Cardiac fibroblast (primary cell): ENCODE data around the gene WDR64.

Experiments
- DNase-seq, 2 donors: peaks; one replicate each; pipeline versions ENCODE4 v3.0.0 to v3.0.0-alpha.2; 2010; ENCODE audit warnings: low read depth in 2 of 2
- H3K4me3 ChIP-seq, 2 donors: replicated peaks in 1 of 2; 1 replicate in 1 of 2; 2 replicates in 1 of 2; pipeline ENCODE4 v1.5.1; 2011; ENCODE audit warnings: low read depth in 2 of 2, low read length in 2 of 2, mild to moderate bottlenecking in 2 of 2, moderate library complexity in 1 of 2
- TF ChIP-seq, protein P1 (sequence below): IDR thresholded peaks from one replicate; pipeline ENCODE4 v1.5.1; 2011; ENCODE audit warnings: low read depth, mild to moderate bottlenecking, low read length, inconsistent platforms

Gene WDR64

DNA sequence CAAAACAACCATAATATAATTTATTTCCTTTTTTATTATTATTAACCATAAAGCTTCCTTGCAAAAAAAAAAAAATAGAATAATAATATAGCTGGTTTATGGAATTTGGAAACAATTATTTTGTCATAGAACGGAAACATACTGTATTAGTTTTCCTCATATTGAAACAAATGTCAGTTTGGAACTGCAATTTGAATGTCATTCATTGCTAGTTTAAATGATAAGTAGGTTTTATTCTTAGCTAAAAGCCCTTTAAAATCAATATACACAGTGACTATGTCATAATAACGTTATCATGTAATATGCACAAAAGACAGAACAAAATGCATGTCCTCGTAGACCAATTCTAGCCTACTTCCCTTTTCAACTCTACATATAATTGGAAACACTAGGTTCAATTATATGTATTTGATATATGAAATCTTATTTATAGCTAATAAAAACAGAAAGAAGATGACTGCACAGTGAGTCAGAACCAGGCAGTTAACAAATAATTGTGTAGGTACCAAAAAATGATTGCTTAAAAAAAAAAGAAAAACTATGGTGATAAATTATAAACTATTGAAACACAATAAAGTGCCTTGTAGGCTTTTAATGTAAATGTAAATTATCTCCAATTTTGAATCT is 110.7 kb downstream of the WDR64 start:
- DNase-seq = peak in 1 of 2 donors; percentile 19
- TF ChIP-seq, protein P1, sequence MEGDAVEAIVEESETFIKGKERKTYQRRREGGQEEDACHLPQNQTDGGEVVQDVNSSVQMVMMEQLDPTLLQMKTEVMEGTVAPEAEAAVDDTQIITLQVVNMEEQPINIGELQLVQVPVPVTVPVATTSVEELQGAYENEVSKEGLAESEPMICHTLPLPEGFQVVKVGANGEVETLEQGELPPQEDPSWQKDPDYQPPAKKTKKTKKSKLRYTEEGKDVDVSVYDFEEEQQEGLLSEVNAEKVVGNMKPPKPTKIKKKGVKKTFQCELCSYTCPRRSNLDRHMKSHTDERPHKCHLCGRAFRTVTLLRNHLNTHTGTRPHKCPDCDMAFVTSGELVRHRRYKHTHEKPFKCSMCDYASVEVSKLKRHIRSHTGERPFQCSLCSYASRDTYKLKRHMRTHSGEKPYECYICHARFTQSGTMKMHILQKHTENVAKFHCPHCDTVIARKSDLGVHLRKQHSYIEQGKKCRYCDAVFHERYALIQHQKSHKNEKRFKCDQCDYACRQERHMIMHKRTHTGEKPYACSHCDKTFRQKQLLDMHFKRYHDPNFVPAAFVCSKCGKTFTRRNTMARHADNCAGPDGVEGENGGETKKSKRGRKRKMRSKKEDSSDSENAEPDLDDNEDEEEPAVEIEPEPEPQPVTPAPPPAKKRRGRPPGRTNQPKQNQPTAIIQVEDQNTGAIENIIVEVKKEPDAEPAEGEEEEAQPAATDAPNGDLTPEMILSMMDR = no peak
- H3K4me3 ChIP-seq = no peak overlapping the region

DNA sequence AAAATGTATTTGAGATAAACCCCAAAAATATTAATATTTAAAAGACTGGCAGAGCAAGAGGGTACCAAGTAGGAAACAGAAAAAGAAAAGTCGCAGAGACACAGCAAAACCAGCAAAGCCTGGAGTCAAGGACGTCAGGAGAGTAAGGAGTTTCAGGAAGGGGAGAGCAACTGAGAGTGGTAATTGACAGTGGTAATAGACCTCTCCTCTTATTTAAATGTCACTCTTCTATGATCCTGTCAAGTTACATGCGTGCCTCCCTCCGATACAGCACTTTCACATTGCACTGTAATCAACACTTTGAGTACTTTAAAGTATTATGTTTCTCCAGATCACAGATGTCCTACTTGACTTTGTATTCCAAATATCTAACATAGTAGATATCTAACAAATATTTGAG is 113.3 kb downstream of the WDR64 start:
- DNase-seq = no peak
- TF ChIP-seq, protein P1 = no peak
- no peak overlapping the region for H3K4me3 ChIP-seq

DNA sequence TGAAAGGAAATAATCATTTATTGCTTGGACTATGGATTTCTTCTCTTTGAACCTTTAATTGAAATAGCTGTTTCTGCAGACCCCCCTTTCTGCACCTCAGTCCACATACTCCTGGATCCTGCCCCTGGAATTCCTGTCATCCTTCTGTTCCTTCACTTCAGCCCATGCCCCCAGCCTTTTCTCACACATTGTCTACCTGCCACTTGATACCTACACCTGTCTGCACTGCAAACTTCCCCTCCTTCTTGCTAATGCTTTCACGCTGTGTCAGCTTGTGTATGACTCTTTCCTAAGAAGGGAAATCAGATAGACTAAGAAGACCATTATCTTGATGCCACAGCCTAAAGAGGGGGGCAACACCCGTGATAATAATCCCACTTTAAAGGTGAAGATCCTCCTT is 115.7 kb downstream of the WDR64 start:
- TF ChIP-seq, protein P1 = no peak
- no peak for DNase-seq
- H3K4me3 ChIP-seq = no peak overlapping the region

DNA sequence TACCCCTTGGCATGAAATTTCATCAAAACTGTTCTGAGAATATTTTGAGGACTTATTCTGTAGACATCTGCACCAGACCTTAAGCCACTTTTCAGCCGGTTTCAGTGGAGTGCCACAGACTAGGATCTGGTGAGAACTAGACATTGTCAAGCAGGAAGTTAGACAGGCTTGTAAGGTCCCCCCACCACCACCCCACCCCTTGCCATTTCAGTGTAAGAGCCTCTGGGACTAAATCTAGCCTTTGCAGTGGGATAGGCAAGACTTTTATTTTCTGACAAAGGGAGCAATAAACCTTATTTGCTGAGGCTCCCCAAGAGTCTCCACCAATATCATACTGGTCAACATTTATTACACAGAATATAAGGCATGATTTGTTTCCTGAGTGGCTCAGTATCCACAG is 118.0 kb downstream of the WDR64 start:
- TF ChIP-seq, protein P1 = no peak
- H3K4me3 ChIP-seq = no peak overlapping the region
- no peak for DNase-seq

DNA sequence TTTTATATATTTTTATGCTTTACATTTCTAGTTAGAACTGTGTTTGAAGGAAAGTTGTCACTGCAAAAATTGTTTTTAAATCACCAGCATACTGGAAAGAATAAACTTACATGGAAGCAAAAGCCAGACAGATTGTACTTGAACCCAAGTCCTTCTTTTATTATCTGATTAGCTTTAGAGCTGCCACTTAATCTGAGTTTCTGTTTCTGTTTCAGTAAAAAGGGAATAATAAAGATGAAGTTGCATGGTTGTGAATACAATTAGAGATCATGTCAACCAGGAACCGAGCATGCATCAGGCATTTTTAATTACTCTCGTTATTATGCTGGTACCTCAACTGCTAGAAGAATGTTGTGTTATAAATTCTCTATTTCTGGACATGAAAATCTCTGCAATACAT is 119.0 kb downstream of the WDR64 start:
- TF ChIP-seq, protein P1 = no peak
- no peak for DNase-seq
- no peak overlapping the region for H3K4me3 ChIP-seq

DNA sequence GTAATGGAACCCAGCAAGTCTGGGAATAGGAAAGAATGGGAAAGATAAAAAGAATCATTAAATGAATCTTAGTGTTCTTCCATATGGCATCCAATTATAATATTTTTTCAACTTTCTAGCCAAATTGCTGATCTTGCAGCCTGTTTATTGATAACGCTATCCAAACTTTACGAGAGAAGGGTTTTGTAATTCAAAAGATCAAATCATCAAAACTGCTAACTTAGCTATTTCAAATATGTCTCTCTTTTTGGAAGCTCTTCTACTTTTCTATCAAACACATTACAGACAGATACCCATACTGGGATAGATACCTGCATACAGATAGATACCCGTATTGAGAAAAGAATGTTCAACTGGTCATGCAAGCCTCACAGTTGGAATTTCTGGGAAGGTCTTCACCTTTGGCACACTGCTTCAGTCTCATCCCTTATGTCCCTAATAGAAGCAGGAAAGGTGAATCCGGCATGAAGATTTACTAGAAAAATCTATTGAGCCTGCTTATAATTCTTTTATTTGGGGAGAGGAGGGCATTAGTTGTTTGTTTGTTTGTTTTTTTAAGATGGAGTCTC is 120.9 kb downstream of the WDR64 start:
- H3K4me3 ChIP-seq = no peak overlapping the region
- DNase-seq = no peak
- TF ChIP-seq, protein P1 = no peak

DNA sequence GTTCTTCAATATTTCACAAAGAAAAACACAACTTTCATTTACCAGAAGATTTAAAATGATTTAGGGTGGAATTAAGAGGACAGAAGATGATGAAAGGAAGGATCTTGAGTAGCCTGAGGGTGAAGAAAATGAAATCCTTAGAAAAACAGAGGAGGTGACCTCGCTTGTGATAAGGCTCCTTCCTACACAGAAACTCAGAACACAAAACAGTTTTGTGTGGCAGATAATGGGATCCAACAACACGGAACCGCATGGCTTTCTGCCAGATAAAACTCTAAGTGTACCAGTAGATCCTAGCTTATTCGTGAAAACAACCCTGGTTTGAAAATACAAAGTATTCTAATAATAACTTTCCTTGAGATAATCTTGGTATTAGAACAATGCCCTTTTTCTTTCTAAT is 121.9 kb downstream of the WDR64 start:
- TF ChIP-seq, protein P1 = no peak
- no peak for DNase-seq
- no peak overlapping the region for H3K4me3 ChIP-seq
